SJCRH30 (cell line): ENCODE data around the gene CACNB2. TPM values are rescaled to one million over a fixed set of nuclear protein-coding genes. Genes with fewer than 3 reads are reported as not detected.

Experiments used
- DNase-seq, 2 experiments: peaks; one replicate each; pipeline ENCODE4 v3.0.0-alpha.2; 2015 to 2020
- H3K27ac ChIP-seq: fragments of 250-450 bp; sonication (Bioruptor Pico); 2 replicates; pipeline ENCODE4 v1.5.1; 2020; ENCODE audit warnings: mild to moderate bottlenecking, moderate library complexity
- H3K27me3 ChIP-seq: fragments of 250-450 bp; sonication (Bioruptor Pico); 2 replicates; pipeline ENCODE4 v1.5.1; 2020; ENCODE audit warnings: mild to moderate bottlenecking, moderate library complexity
- H3K36me3 ChIP-seq: fragments of 250-450 bp; sonication (Bioruptor Pico); 2 replicates; pipeline ENCODE4 v1.5.1; 2020; ENCODE audit warnings: mild to moderate bottlenecking, moderate library complexity
- H3K4me1 ChIP-seq: fragments of 250-450 bp; sonication (Bioruptor Pico); 2 replicates; pipeline ENCODE4 v1.5.1; 2020; ENCODE audit warnings: mild to moderate bottlenecking, moderate library complexity
- H3K4me3 ChIP-seq: fragments of 250-450 bp; sonication (Bioruptor Pico); 2 replicates; pipeline ENCODE4 v1.5.1; 2020; ENCODE audit warnings: mild to moderate bottlenecking, moderate library complexity
- H3K9me3 ChIP-seq: fragments of 250-450 bp; sonication (Bioruptor Pico); replicated peaks from 2 replicates; pipeline ENCODE4 v1.5.1; 2020; ENCODE audit warnings: mild to moderate bottlenecking, moderate library complexity
- total RNA-seq: library from RNA; depleted of rRNA; stranded (reverse); fragments of >200 nt; shearing (Covaris generic); gene quantifications from 2 replicates; pipeline ENCODE4 v1.2.3, GENCODE V29; 2014

Gene CACNB2
- total RNA-seq, 1 experiment from 2014 or later = 0.04 TPM

- peak; percentile 66 to 91 for DNase-seq
- Histone ChIP-seq H3K27ac (peak overlapping the region; percentile 88), H3K9me3 (no peaks in the 10 kb centered on the region), H3K4me1 (peaks cover 35% of the 10 kb centered on the region), H3K27me3 (no peaks in the 10 kb centered on the region), H3K4me3 (no peak overlapping the region; the same call in 1 of the 2 replicates), H3K36me3 (peaks cover 2% of the 10 kb centered on the region; the same call in 1 of the 2 replicates)
Measured at GRCh38 chr10:18527687-18528086, 387.5 kb downstream of the CACNB2 start.

- no peak overlapping the region for H3K4me3 ChIP-seq
- peaks cover 31% of the 10 kb centered on the region for H3K4me1 ChIP-seq
- no peaks in the 10 kb centered on the region for H3K9me3 ChIP-seq
- H3K36me3 ChIP-seq = peaks cover 2% of the 10 kb centered on the region; the same call in 1 of the 2 replicates
- DNase-seq = peak in 1 of 2 experiments; percentile 33
- H3K27ac ChIP-seq = peak overlapping the region; percentile 88
- no peaks in the 10 kb centered on the region for H3K27me3 ChIP-seq
Measured at GRCh38 chr10:18528292-18528691, 388.1 kb downstream of the CACNB2 start.

GRCh38 chr10:18532881-18533535, 392.8 kb downstream of the CACNB2 start:
- Histone ChIP-seq H3K36me3 (peaks cover 2% of the 10 kb centered on the region; the same call in 1 of the 2 replicates), H3K27me3 (no peaks in the 10 kb centered on the region), H3K4me3 (no peak overlapping the region), H3K9me3 (no peaks in the 10 kb centered on the region), H3K4me1 (peaks cover 11% of the 10 kb centered on the region), H3K27ac (no peak overlapping the region)
- DNase-seq = peak in 1 of 2 experiments; percentile 11

GRCh38 chr10:18533896-18534295, 393.7 kb downstream of the CACNB2 start:
- DNase-seq = no peak
- H3K9me3 ChIP-seq = no peaks in the 10 kb centered on the region
- H3K4me1 ChIP-seq = peaks cover 2% of the 10 kb centered on the region

GRCh38 chr10:18539335-18539734, 399.1 kb downstream of the CACNB2 start:
- H3K36me3 ChIP-seq = peaks cover under 1% of the 10 kb centered on the region; the same call in 1 of the 2 replicates
- no peak overlapping the region for H3K27ac ChIP-seq
- H3K9me3 ChIP-seq = no peaks in the 10 kb centered on the region
- no peaks in the 10 kb centered on the region for H3K4me1 ChIP-seq
- H3K4me3 ChIP-seq = no peak overlapping the region
- H3K27me3 ChIP-seq = no peaks in the 10 kb centered on the region
- DNase-seq = no peak

More at GRCh38 chr10:18533896-18534295, 393.7 kb downstream of the CACNB2 start:
- Histone ChIP-seq H3K27ac (no peak overlapping the region), H3K27me3 (no peaks in the 10 kb centered on the region), H3K4me3 (no peak overlapping the region), H3K36me3 (peaks cover 2% of the 10 kb centered on the region; the same call in 1 of the 2 replicates)

- Histone ChIP-seq H3K9me3 (no peaks in the 10 kb centered on the region), H3K36me3 (peaks cover 2% of the 10 kb centered on the region; the same call in 1 of the 2 replicates), H3K27ac (no peak overlapping the region), H3K4me1 (0 out of 2 replicates have a peak, but pooled peaks cover under 1% of the 10 kb centered on the region), H3K4me3 (no peak overlapping the region), H3K27me3 (no peaks in the 10 kb centered on the region)
- DNase-seq = no peak
Measured at GRCh38 chr10:18540195-18540594, 400.0 kb downstream of the CACNB2 start.

GRCh38 chr10:18542832-18543231, 402.6 kb downstream of the CACNB2 start:
- Histone ChIP-seq H3K9me3 (no peaks in the 10 kb centered on the region), H3K4me1 (peaks cover 8% of the 10 kb centered on the region), H3K4me3 (no peak overlapping the region), H3K27ac (no peak overlapping the region), H3K36me3 (peaks cover 2% of the 10 kb centered on the region; the same call in 1 of the 2 replicates), H3K27me3 (no peaks in the 10 kb centered on the region)
- DNase-seq = no peak

GRCh38 chr10:18545621-18546305, 405.5 kb downstream of the CACNB2 start:
- Histone ChIP-seq H3K27ac (no peak overlapping the region), H3K4me1 (peaks cover 8% of the 10 kb centered on the region), H3K9me3 (no peaks in the 10 kb centered on the region), H3K36me3 (peaks cover 2% of the 10 kb centered on the region; the same call in 1 of the 2 replicates), H3K4me3 (no peak overlapping the region), H3K27me3 (no peaks in the 10 kb centered on the region)
- DNase-seq = peak; percentile 47 to 60

GRCh38 chr10:18549105-18549504, 408.9 kb downstream of the CACNB2 start:
- no peak overlapping the region for H3K27ac ChIP-seq
- H3K4me1 ChIP-seq = peaks cover 8% of the 10 kb centered on the region
- no peaks in the 10 kb centered on the region for H3K27me3 ChIP-seq
- no peak overlapping the region for H3K4me3 ChIP-seq
- H3K9me3 ChIP-seq = no peaks in the 10 kb centered on the region
- H3K36me3 ChIP-seq = 0 out of 2 replicates have a peak, but pooled peaks cover 5% of the 10 kb centered on the region
- DNase-seq = no peak

- DNase-seq = no peak
- Histone ChIP-seq H3K36me3 (peaks cover 12% of the 10 kb centered on the region; the same call in 1 of the 2 replicates), H3K4me1 (no peaks in the 10 kb centered on the region), H3K27ac (no peak overlapping the region), H3K9me3 (no peaks in the 10 kb centered on the region; the same call in 1 of the 2 replicates), H3K4me3 (no peak overlapping the region), H3K27me3 (no peaks in the 10 kb centered on the region)
Measured at GRCh38 chr10:18551473-18551872, 411.2 kb downstream of the CACNB2 start.

- no peaks in the 10 kb centered on the region for H3K4me1 ChIP-seq
- no peaks in the 10 kb centered on the region for H3K27me3 ChIP-seq
- peaks cover 12% of the 10 kb centered on the region; the same call in 1 of the 2 replicates for H3K36me3 ChIP-seq
- no peak for DNase-seq
- no peaks in the 10 kb centered on the region; the same call in 1 of the 2 replicates for H3K9me3 ChIP-seq
- H3K27ac ChIP-seq = no peak overlapping the region
- no peak overlapping the region for H3K4me3 ChIP-seq
Measured at GRCh38 chr10:18554479-18554878, 414.3 kb downstream of the CACNB2 start.

- peaks cover 12% of the 10 kb centered on the region; the same call in 1 of the 2 replicates for H3K36me3 ChIP-seq
- DNase-seq = no peak
- no peak overlapping the region for H3K27ac ChIP-seq
- H3K4me3 ChIP-seq = no peak overlapping the region
- H3K4me1 ChIP-seq = no peaks in the 10 kb centered on the region
- no peaks in the 10 kb centered on the region for H3K27me3 ChIP-seq
- H3K9me3 ChIP-seq = peaks cover 2% of the 10 kb centered on the region; the same call in 1 of the 2 replicates
Measured at GRCh38 chr10:18556522-18557147, 416.4 kb downstream of the CACNB2 start.

GRCh38 chr10:18557960-18558359, 417.7 kb downstream of the CACNB2 start:
- no peaks in the 10 kb centered on the region for H3K27me3 ChIP-seq
- no peak for DNase-seq
- peaks cover 8% of the 10 kb centered on the region; the same call in 1 of the 2 replicates for H3K36me3 ChIP-seq
- no peak overlapping the region for H3K27ac ChIP-seq
- H3K4me3 ChIP-seq = no peak overlapping the region
- peaks cover 2% of the 10 kb centered on the region; the same call in 1 of the 2 replicates for H3K9me3 ChIP-seq
- H3K4me1 ChIP-seq = no peaks in the 10 kb centered on the region

GRCh38 chr10:18561861-18562551, 421.8 kb downstream of the CACNB2 start:
- H3K36me3 ChIP-seq = no peaks in the 10 kb centered on the region
- no peaks in the 10 kb centered on the region for H3K4me1 ChIP-seq
- no peak overlapping the region for H3K4me3 ChIP-seq
- H3K9me3 ChIP-seq = peaks cover 2% of the 10 kb centered on the region; the same call in 1 of the 2 replicates
- no peak overlapping the region for H3K27ac ChIP-seq
- no peak for DNase-seq
- H3K27me3 ChIP-seq = no peaks in the 10 kb centered on the region
